GM21723 (cell line): ENCODE measurements around the gene SSBP4.

ENCODE experiments used
- ATAC-seq: cut with Tn5 transposase; IDR thresholded peaks from one replicate; pipeline ENCODE4 v1.9.1; 2021; ENCODE audit warnings: mild to moderate bottlenecking, moderate library complexity; ENCODE audit not compliant: unreplicated experiment

Gene SSBP4

DNA sequence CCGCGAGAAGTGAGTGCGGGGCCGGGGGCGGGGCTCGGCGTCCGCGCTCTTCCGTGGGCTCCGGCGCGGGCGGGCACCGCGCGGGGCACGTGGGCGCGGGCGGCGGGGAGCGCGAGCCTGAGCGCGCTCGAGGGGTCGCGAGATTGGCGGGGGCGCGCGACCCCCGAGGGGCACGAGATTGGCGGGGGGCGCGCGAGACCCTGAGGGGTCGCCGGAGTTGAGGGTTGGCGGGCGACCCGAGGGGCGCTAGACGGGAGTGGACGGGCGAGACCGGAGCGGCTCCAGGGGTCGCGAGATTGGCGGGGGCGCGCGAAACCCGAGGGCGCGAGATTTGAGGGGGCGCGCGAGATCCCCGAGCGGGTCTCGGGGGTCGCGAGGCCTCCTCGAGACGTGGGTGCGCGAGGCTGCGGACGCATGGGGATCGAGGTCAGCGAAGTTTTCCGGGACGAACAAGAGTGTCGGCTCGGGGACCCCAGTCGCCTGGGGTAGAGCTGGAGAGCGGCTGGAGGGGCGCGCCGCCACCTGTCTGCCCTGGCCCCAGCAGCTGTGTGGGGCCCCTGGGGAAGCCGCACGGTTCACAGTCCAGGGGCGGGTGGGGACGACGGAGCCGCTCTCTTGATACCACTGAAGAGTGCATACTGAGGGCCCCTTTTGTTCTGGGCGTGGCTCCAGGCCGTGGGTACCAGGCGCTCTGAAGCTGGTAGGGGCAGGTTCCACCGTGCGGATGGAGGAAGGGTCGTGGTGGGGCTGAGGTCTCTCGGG lies 682 bp downstream of the SSBP4 start:
- ATAC-seq, result no peak

GRCh38 chr19:18420930-18421329 lies 1.7 kb downstream of the SSBP4 start:
- ATAC-seq, result no peak

GRCh38 chr19:18421371-18421959 lies 2.3 kb downstream of the SSBP4 start:
- no peak for ATAC-seq

DNA sequence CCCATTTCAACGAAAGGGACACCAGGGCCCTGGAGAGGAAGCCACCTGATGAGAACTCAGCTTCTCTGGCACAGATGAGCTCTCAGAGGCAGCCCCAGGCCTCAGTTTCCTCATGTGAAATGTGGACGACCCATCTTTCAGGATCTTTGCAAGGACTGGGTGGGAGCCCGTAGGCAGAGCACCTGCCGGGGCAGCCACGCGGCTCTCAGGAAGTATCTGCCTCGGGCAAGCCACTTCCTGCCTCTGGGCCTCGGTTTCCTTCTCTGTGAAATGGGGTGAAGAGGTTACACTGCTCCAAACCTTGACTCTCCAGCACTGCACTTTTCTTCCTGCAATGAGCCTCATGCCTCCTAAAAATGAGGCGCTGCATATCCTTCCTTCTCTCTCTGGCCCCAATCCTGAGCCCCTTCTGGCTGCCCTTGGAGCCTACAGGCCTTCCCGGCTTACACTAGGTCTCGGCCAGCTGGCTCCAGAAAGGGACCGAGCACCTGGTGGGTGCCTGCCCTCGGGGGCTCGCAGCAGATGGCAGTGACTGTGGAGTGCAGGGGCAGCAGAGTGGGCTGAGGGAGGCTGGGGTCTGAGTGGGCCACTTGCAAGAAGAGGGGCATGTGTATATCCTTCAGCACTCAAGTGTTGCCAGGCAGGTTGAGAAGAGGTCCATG lies 3.5 kb downstream of the SSBP4 start:
- ATAC-seq, result no peak

- ATAC-seq, result no peak
These were observed 4.2 kb downstream of the SSBP4 start for GRCh38 chr19:18423258-18424020.

DNA sequence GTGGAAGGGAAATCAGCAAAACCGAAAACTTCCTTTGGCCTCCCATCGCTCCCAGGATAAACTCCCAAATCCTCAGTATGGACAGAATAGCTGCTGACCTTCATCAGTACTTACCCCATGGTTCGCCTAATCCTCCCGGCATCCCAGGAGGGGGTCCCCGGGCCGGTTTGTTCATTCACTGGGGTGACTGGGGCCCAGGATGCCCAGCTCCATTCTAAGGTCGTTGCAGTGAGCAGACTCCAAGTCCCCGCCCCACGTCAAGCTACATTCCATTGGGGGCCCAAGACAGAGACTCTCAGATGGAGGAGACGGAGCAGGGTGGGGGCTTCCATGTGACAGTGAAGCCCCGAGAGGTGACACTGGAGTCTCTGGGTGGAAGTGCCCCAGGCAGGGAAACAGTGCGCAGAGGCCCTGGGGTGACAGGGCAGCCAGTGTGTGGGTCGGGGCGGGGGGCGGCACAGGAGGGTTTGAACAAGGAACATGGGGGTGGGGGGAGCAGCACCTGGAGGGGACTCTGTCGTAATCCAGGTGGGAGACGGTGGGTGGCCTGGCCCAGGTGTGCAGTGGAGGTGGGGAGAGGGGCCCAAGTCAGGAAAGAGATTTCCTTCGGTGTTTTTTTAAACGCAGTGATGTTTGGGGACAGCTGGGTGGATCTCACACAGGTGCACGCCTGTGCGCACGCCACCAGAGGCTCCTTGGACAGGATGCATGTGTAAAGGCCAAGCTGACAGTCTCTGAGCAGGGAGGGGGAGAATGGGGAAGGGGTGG lies 5.1 kb downstream of the SSBP4 start:
- no peak for ATAC-seq

DNA sequence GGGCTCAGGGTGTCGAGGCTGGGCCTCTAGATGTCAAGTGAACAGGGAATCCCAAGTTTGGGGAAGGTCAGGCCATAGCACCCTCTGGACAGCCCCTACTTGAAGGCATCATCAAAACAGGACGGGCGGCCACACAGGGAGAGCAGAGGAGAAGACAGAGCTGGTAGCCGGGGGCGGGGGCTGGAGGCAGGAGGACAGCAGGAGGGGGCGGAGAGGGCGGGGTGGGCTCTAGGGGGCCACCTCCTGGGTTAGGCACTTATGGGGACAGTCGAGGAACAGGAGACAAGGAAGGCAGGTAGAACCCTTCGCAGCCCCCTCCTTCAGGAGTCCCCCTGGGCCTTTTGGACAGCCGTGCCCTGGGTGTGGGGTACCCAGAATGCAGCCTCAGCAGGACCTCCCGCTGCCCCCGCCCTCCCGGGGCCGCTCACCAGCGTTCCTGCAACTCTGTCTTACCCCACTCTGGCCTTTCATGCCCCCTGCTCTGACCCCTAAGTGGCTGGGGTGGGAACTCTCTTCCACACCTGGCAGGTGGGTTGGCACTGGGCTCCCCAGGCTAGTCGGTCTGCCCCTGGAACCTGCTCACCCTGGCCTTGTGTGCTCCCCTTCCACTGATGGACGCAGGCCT lies 5.8 kb downstream of the SSBP4 start:
- ATAC-seq, result no peak

- no peak for ATAC-seq
These were observed 6.6 kb downstream of the SSBP4 start for GRCh38 chr19:18425515-18426415.

GRCh38 chr19:18426416-18426767 lies 7.2 kb downstream of the SSBP4 start:
- no peak for ATAC-seq

DNA sequence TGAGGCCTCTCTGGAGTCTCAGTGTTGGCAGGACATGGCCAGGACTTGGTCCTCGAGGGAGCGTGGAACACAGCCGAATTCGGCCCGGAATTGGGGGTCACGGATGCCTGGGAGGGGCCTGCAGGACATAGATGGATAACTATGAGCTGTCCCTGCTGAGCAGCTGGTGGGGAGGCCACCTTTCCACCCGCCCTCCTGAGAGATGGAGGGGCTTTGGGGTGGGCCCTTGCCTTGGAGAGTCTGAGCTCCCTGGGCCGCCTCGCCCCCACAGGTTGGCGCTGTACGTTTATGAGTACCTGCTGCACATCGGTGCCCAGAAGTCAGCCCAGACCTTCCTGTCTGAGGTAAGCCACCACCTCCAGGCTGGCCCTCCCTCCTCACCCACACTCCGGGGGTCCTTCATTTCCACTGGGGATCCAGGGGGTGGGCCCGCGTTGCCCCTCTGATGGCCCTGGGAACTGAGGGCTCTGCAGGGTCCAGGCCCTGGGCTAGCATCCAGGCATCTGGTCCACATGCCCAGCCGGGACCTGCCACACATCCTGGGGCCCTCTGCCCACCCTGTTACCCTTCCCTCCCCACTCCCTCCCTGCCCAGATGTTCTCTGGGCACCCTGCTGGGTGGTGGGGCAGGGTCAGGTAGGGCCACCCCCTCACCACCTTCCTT lies 8.0 kb downstream of the SSBP4 start:
- ATAC-seq, result no peak

- ATAC-seq, result no peak
These were observed 8.5 kb downstream of the SSBP4 start for GRCh38 chr19:18427743-18428113.

DNA sequence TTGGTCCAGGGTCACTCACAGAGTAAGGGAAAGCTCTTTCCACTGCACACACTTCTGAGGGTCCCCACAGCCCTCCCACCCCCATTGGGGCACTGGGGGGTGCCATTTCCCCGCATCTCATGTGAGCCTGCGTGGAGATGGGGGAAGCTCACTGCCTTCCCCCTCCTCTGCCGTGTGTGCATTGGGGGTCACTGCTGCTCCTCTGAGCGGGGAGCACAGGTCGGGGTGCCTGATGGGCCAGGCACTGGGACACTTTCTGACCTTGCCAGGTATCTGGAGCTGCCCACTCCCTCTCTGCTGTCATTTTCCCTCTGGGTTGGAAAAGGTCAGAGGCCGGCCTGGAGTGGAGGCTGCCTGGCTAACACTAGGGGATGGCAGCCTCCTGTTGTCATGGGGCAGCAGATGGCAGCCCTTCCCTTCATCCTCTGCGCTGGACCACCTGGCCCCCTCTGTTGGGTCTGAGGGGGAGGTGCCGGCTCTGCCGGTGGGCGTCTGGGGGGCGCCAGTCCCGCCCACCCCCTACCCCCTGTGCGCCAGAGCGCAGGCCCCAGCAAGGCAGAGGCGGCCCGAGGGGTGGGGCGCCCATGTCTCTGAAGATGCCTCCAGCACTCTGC lies 9.1 kb downstream of the SSBP4 start:
- ATAC-seq, result no peak

- ATAC-seq, result peak; percentile 51
These were observed 9.8 kb downstream of the SSBP4 start for GRCh38 chr19:18428787-18429674.

- no peak for ATAC-seq
These were observed 10.7 kb downstream of the SSBP4 start for GRCh38 chr19:18429717-18430416.

DNA sequence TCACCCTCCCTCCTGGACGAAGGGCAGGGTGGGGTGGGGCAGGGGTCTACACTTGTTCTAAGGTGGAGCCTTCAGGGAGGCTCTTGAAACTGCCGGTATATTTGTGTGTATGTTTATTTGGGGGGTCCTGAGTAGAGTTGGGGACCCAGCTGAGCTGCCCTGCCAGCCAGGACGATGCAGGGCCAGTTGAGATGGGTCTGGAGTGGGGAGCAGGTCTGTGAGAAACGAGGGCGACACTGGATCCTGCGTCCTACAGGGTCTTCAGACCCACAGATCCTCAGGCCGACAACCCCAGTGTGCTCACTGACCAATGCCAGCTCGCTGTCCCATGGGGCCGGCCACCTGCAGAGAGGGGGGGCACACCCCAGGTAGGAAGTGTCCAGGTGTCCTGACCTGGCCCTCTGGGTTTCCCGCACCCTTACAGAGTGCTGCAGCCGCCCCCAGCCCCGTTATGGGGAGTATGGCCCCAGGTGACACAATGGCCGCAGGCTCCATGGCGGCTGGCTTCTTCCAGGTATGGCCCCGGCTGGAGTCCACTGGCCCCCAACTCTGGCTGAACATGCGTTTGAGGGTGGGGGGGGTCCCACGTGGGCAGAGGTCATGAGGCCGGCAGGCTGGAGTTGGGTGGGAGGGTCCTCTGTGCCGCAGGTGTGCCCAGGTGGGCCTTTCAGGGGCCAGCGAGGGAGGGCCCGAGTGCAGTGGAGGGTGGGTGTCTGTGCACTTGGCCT lies 11.4 kb downstream of the SSBP4 start:
- ATAC-seq, result no peak
